ENCODE results near the gene CYB561.

The CYB561 gene

GRCh38 chr17:63431939-63432804, 13.9 kb downstream of the CYB561 start:
- no peak for DNase-seq (ENCODE audit: low spot score)
- no peak for TF ChIP-seq CTCF (IDR thresholded peaks at IDR 0.05; ENCODE audit: borderline replicate concordance, control extremely low read depth, extremely low read depth, insufficient read depth, missing control alignments)
- in situ Hi-C loops (cut with MboI; ENCODE audit: low sequenced_read_pairs, unreplicated experiment) = loop anchor here (5.0 to 25.0 kb wide), 2 partner anchors 180 to 380 kb away; no protein-coding TSS in a partner anchor

GRCh38 chr17:63431618-63431938, 14.5 kb downstream of the CYB561 start:
- TF ChIP-seq CTCF (IDR thresholded peaks at IDR 0.05; ENCODE audit: borderline replicate concordance, control extremely low read depth, extremely low read depth, insufficient read depth, missing control alignments) = no peak
- DNase-seq (ENCODE audit: low spot score) = no peak
- in situ Hi-C loops (cut with MboI; ENCODE audit: low sequenced_read_pairs, unreplicated experiment) = loop anchor here (5.0 to 25.0 kb wide), 2 partner anchors 181 to 381 kb away; no protein-coding TSS in a partner anchor

- in situ Hi-C loops (cut with MboI; ENCODE audit: low sequenced_read_pairs, unreplicated experiment) = loop anchor here (5.0 to 25.0 kb wide), 2 partner anchors 182 to 382 kb away; no protein-coding TSS in a partner anchor
- no peak for TF ChIP-seq CTCF (IDR thresholded peaks at IDR 0.05; ENCODE audit: borderline replicate concordance, control extremely low read depth, extremely low read depth, insufficient read depth, missing control alignments)
- DNase-seq (ENCODE audit: low spot score) = peak; percentile 9
Measured at GRCh38 chr17:63430223-63430622, 15.9 kb downstream of the CYB561 start.

DNA sequence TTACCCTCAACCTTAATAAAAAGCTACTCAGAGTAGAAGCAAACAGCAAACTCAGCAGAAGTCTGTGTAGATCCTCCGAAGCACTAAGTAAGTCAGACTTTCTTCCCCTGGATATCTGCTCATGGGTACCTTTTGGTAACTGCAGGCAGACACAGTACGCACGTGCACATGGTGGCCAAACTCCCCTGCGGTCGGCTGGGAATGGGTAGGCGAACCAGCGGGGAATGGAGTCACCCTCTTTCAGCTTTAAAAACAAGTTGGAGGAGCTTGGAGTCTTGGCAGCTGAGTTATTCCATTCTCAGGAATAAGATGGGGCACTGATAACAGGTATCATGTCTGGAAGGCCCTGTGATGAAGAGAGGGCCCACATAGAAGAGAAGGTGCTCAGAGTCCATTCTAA, 16.3 kb downstream of the CYB561 start:
- no peak for TF ChIP-seq CTCF (IDR thresholded peaks at IDR 0.05; ENCODE audit: borderline replicate concordance, control extremely low read depth, extremely low read depth, insufficient read depth, missing control alignments)
- in situ Hi-C loops (cut with MboI; ENCODE audit: low sequenced_read_pairs, unreplicated experiment) = loop anchor here (5.0 to 25.0 kb wide), 3 partner anchors 45 to 383 kb away; partner anchors contain the start of gene ACE
- DNase-seq (ENCODE audit: low spot score) = no peak

DNA sequence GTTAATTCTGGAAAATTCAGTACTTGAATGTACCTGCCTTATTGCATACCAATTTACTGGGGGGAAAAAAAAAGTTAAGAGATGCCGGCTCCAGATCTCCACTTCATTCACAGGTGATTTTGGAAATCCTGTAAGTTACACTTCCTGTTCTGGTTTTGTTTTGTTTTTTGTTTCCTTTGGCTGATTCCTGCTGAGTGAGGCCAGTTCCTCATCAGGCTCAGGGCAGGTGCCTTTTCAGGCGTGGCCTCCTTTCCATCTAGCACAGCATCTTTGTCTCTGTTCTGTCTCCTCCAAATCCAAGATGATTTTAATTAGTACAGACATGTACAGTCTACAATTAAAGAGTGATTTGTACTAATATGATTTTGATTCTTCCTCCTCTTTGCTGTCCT, 19.2 kb downstream of the CYB561 start:
- in situ Hi-C loops (cut with MboI; ENCODE audit: low sequenced_read_pairs, unreplicated experiment) = loop anchor here (10.0 to 25.0 kb wide), 2 partner anchors 48 to 385 kb away; partner anchors contain the start of gene ACE
- peak; percentile 7 for DNase-seq (ENCODE audit: low spot score)
- no peak for TF ChIP-seq CTCF (IDR thresholded peaks at IDR 0.05; ENCODE audit: borderline replicate concordance, control extremely low read depth, extremely low read depth, insufficient read depth, missing control alignments)

DNA sequence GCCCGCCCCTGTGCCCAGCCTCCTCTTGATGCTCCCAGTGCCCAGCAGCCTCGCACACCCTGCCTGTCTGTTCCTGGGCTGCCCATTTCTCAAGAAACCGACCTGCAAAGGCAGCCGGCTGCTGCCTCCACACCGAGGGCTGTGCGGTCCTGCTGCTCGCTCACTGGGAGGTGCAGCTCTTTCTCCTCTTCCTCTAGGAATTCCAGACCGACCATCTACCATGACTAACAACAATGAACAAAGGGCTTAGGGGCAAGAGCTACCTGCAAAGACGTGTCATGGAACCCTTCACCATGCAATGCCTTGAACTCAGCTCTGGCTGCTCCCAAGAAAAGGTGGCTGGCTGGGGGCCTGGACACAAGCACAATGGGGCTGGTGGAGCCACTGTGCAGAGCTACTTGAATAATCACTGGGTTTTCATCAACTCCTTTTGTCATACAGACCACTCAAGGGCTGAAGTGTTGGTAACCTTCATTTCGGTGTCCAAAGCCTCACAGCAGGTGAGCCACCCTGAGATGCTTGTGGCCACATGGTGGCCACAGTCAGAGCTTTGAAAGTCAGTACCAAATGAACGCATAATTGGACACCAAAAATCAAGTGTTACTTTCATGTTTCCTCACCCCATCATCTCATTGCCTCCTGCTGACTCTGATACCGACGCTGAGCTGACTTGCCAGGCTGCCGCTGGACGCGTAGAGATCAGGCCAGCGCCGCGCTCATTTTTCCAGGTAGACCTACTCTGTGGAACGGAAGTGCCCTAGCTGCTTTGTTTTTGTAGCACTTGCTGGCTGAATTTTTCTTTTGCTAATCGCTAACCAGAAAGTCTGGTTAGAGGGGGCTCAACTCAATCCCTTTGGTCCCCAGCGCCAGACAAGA, 19.8 kb downstream of the CYB561 start:
- in situ Hi-C loops (cut with MboI; ENCODE audit: low sequenced_read_pairs, unreplicated experiment) = loop anchor here (10.0 to 25.0 kb wide), 2 partner anchors 49 to 386 kb away; partner anchors contain the start of gene ACE
- TF ChIP-seq CTCF (IDR thresholded peaks at IDR 0.05; ENCODE audit: borderline replicate concordance, control extremely low read depth, extremely low read depth, insufficient read depth, missing control alignments) = no peak
- DNase-seq (ENCODE audit: low spot score) = peak; percentile 25
